K562 (cell line): ENCODE results near the gene NUDT6. TPM values are rescaled to one million over a fixed set of nuclear protein-coding genes. Genes with fewer than 3 reads are reported as not detected.

Experiments
- ETV6 ChIP-seq, 3 experiments: fragments of 150-350 bp in 1 of 3; sonication (generic) in 1 of 3; formaldehyde crosslinking in 1 of 3; IDR thresholded peaks; 2 replicates each; pipeline versions ENCODE4 v1.6.1 to v1.8.0; 2014 to 2022; ENCODE audit warnings: borderline replicate concordance in 2 of 3, low read depth in 2 of 3, antibody characterized with exemption in 1 of 3, low read length in 1 of 3, mild to moderate bottlenecking in 1 of 3, missing genetic modification reagents in 1 of 3
- PHF20 ChIP-seq: fragments of 450-650 bp; IDR thresholded peaks from 2 replicates; pipeline ENCODE4 v1.6.1; 2018; ENCODE audit not compliant: partially characterized antibody
- RREB1 ChIP-seq: fragments of 250-450 bp; sonication (Bioruptor Pico); IDR thresholded peaks from 2 replicates; pipeline ENCODE4 v1.4.0; 2020
- SMARCB1 ChIP-seq: IDR thresholded peaks from 2 replicates; pipeline ENCODE4 v1.6.1; 2011; ENCODE audit warnings: improper control_type of control experiment, low read depth; ENCODE audit not compliant: insufficient read length
- SUPT5H ChIP-seq: fragments of 450-650 bp; IDR thresholded peaks from 2 replicates; pipeline ENCODE4 v1.6.1; 2016
- TAF1 ChIP-seq: IDR thresholded peaks from 2 replicates; pipeline ENCODE4 v1.6.1; 2011; ENCODE audit warnings: mild to moderate bottlenecking, low read length, moderate library complexity; ENCODE audit not compliant: insufficient read depth, control insufficient read depth, severe bottlenecking; ENCODE audit errors: extremely low read depth
- THAP7 ChIP-seq: fragments of 250-450 bp; sonication (Bioruptor Pico); IDR thresholded peaks from 2 replicates; pipeline ENCODE4 v1.5.0; 2021
- ZBTB49 ChIP-seq: sonication (generic); formaldehyde crosslinking; IDR thresholded peaks from 2 replicates; pipeline ENCODE4 v1.8.0; 2022; ENCODE audit warnings: missing genetic modification reagents, mild to moderate bottlenecking, borderline replicate concordance
- ZHX1 ChIP-seq: fragments of 150-350 bp; conservative IDR thresholded peaks from 2 replicates; pipeline ENCODE4 v1.6.1; 2014; ENCODE audit warnings: low read length
- ZNF143 ChIP-seq: sonication (generic); formaldehyde crosslinking; IDR thresholded peaks from 2 replicates; pipeline ENCODE4 v1.9.0; 2022; ENCODE audit warnings: mild to moderate bottlenecking, missing genetic modification reagents
- ZNF277 ChIP-seq: fragments of 250-450 bp; sonication (Bioruptor Pico); IDR thresholded peaks from 2 replicates; pipeline ENCODE4 v1.8.0; 2022; ENCODE audit warnings: inconsistent platforms, mild to moderate bottlenecking, moderate library complexity, borderline replicate concordance
- ZNF583 ChIP-seq: fragments of 250-450 bp; sonication (Bioruptor Pico); IDR thresholded peaks from 2 replicates; pipeline ENCODE4 v1.4.0; 2020
- polyA plus RNA-seq, 8 experiments: library from polyadenylated mRNA; depleted of rRNA in 4 of 8; stranded (reverse) in 5 of 8; unstranded in 3 of 8; fragments of >200 nt; fragmentation: Nextera tagmentation in 2 of 8; fragmentation: Illumina TruSeq in 1 of 8; extraction: Ambion mirVana in 2 of 8; extraction: Trizol in 1 of 8; gene quantifications; 2 replicates each; pipeline versions ENCODE4 v1.2.1 to v1.2.3, GENCODE V29; 2011 to 2014; ENCODE audit warnings: inconsistent platforms in 1 of 8, missing spikeins in 1 of 8
- total RNA-seq, 7 experiments: library from RNA; depleted of rRNA in 6 of 7; stranded (reverse); fragments of >200 nt in 6 of 7; fragmentation: Illumina TruSeq in 2 of 7; extraction: Trizol in 2 of 7; gene quantifications; 2 replicates each; pipeline versions ENCODE4 v1.2.1 to v1.2.3, GENCODE V29; 2011 to 2021; ENCODE audit warnings: low replicate concordance in 1 of 7

NUDT6 gene
- total and polyA plus RNA-seq, 9 of the 15 experiments (the other 6 are each of a cell fraction or from before 2014, with no cell fraction given): 9.4 to 18.1 (median 13.4) TPM

GRCh38 chr4:122921971-122922876 is at the start of gene NUDT6 (continued):
- TF ChIP-seq ZBTB49 (CRISPR knock-in tag) (0 out of 2 replicates have a peak, but pooled peaks have one; percentile 25), SMARCB1 (no peak), ZHX1 (no peak), TAF1 (peak; percentile 56), THAP7 (CRISPR knock-in tag) (0 out of 2 replicates have a peak, but pooled peaks have one; percentile 27), RREB1 (no peak), SUPT5H (peak; percentile 39), ZNF583 (CRISPR knock-in tag) (no peak), PHF20 (no peak), ZNF143 (CRISPR knock-in tag) (no peak), ETV6 (IDR thresholded peaks at IDR 0.05; ENCODE audit: borderline replicate concordance in 1 of 2, low read depth in 2 of 2, low read length in 1 of 2) (no peak), ETV6 (CRISPR knock-in tag; IDR thresholded peaks at IDR 0.05; ENCODE audit: borderline replicate concordance) (no peak), ZNF277 (CRISPR knock-in tag) (no peak)
